Left kidney (tissue), 8 donors: ENCODE measurements around the gene ERH. TPM values are rescaled to one million over a fixed set of nuclear protein-coding genes. Genes with fewer than 3 reads are reported as not detected.
"Not testable (repeated sequence)": the region's sequence is repeated elsewhere in the genome, so short reads cannot be mapped to it uniquely, and the experiment has no call there.

ENCODE experiments used
- DNase-seq: peaks from one replicate; pipeline ENCODE4 v3.0.0-alpha.2; 2013
- long read RNA-seq, 8 donors: transcript quantifications; one replicate each; lab custom pipeline, GENCODE V29; 2026
- polyA plus RNA-seq: library from polyadenylated mRNA; unstranded; fragments of 120-200 nt; gene quantifications from one replicate; pipeline ENCODE4 v1.2.1, GENCODE V29; 2013; ENCODE audit not compliant: insufficient read length

The ERH gene
- 350 TPM for polyA plus RNA-seq
- long read RNA-seq, donor 1, transcript ERH-203 (4 exons, 1,124 nt), result major isoform, 271 of 300 reads
- long read RNA-seq, donor 1, transcript ERH-202 (3 exons, 586 nt), result minor isoform, 11 of 300 reads
- long read RNA-seq, donor 1, partial matches to known transcripts, result 17 of 300 reads
- long read RNA-seq, donor 1, other reads (novel, unspliced or antisense), result 0 of 300 reads
- long read RNA-seq, donor 2, transcript ERH-202 (3 exons, 586 nt), result minor isoform, 9 of 248 reads
- long read RNA-seq, donor 2, transcript ERH-203 (4 exons, 1,124 nt), result major isoform, 229 of 248 reads
- long read RNA-seq, donor 2, partial matches to known transcripts, result 10 of 248 reads
- long read RNA-seq, donor 2, other reads (novel, unspliced or antisense), result 0 of 248 reads
- long read RNA-seq, donor 3, transcript ERH-202 (3 exons, 586 nt), result minor isoform, 8 of 214 reads
- long read RNA-seq, donor 3, transcript ERH-203 (4 exons, 1,124 nt), result major isoform, 196 of 214 reads
- long read RNA-seq, donor 3, partial matches to known transcripts, result 10 of 214 reads
- long read RNA-seq, donor 3, other reads (novel, unspliced or antisense), result 0 of 214 reads
- long read RNA-seq, donor 4, transcript ERH-203 (4 exons, 1,124 nt), result major isoform, 29 of 31 reads
- long read RNA-seq, donor 4, partial matches to known transcripts, result 0 of 31 reads
- long read RNA-seq, donor 4, other reads (novel, unspliced or antisense), result 0 of 31 reads
- long read RNA-seq, donor 5, transcript ERH-203 (4 exons, 1,124 nt), result major isoform, 553 of 594 reads
- long read RNA-seq, donor 5, transcript ERH-202 (3 exons, 586 nt), result minor isoform, 8 of 594 reads
- long read RNA-seq, donor 5, partial matches to known transcripts, result 27 of 594 reads
- long read RNA-seq, donor 5, other reads (novel, unspliced or antisense), result 5 of 594 reads
- long read RNA-seq, donor 6, transcript ERH-203 (4 exons, 1,124 nt), result major isoform, 290 of 314 reads
- long read RNA-seq, donor 6, transcript ERH-202 (3 exons, 586 nt), result minor isoform, 11 of 314 reads
- long read RNA-seq, donor 6, partial matches to known transcripts, result 13 of 314 reads
- long read RNA-seq, donor 6, other reads (novel, unspliced or antisense), result 0 of 314 reads
- long read RNA-seq, donor 7, transcript ERH-202 (3 exons, 586 nt), result minor isoform, 6 of 458 reads
- long read RNA-seq, donor 7, transcript ERH-203 (4 exons, 1,124 nt), result major isoform, 425 of 458 reads
- long read RNA-seq, donor 7, partial matches to known transcripts, result 24 of 458 reads
- long read RNA-seq, donor 7, other reads (novel, unspliced or antisense), result 0 of 458 reads
- long read RNA-seq, donor 8, transcript ERH-203 (4 exons, 1,124 nt), result major isoform, 101 of 111 reads
- long read RNA-seq, donor 8, partial matches to known transcripts, result 5 of 111 reads
- long read RNA-seq, donor 8, other reads (novel, unspliced or antisense), result 5 of 111 reads

DNA sequence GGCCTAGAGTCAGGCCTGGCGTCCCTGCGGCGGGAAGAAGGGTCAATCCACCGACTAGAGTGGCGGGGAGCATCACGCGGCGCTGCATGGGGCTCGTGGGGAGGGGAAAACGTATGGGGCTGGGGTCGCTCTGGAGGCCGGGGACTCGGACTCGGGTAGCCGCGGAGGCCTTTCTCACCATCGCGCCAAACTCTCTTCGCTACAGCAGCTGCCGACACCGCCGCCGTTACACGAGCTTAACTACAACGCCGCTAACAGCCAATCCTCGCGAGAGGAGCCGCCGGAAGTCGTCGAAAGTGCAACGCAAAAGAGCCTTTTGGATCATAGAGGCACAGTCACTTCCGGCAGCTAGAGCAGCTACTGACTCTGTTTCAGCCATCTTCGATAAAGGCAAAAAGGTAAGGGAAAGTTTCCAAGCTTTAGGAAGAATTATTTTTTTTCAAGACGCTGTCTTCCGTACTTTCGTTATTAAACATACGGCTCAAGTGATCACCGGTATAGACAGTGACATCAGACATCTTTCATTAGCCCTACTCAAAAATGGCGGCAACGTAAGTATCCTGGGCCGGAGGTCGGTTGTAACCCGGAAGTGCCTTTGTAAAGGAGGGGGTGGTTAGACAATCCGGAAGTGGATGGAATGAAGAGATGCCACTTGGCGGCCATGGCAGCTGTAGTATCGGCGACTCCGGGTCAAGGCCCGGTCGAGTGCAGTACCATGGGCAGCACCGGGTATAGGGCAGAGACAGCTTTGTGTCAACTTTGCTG is at the start of gene ERH, which contains the start of gene SLC39A9:
ERH (minus strand) TSS at position 247 of the 765 bp plus-strand sequence; CDS start at position 181, 66 bp downstream.
SLC39A9 (plus strand) TSS at position 640 of the 765 bp plus-strand sequence. CDS start 678 bp downstream, outside the sequence.
- DNase-seq, result peak; percentile 97

DNA sequence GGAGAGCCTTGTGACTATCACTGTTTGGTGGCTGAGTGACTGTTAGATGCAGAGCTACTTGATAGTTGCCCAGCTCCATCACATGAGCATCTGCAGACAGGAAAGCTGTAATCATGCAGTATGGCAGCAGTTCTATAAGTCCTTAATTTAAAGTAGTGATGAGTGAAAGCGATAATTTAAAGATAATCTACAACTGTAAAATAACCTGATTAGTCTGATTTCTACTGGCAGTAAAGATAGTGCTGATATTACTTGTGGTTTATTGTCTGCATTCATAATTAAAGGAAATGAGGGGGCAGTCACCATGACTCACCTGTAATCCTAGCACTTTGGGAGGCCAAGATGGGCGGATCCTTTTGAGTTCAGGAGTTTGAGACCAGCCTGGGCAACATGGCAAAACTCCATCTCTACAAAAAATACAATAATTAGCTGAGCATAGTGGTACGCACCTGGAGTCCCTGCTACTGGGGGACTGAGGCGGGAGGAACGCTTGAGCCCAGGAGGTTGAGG is 45.3 kb upstream of the ERH start:
- DNase-seq, result no peak

- DNase-seq, result no peak
These were observed 43.8 kb upstream of the ERH start for GRCh38 chr14:69441948-69442347.

DNA sequence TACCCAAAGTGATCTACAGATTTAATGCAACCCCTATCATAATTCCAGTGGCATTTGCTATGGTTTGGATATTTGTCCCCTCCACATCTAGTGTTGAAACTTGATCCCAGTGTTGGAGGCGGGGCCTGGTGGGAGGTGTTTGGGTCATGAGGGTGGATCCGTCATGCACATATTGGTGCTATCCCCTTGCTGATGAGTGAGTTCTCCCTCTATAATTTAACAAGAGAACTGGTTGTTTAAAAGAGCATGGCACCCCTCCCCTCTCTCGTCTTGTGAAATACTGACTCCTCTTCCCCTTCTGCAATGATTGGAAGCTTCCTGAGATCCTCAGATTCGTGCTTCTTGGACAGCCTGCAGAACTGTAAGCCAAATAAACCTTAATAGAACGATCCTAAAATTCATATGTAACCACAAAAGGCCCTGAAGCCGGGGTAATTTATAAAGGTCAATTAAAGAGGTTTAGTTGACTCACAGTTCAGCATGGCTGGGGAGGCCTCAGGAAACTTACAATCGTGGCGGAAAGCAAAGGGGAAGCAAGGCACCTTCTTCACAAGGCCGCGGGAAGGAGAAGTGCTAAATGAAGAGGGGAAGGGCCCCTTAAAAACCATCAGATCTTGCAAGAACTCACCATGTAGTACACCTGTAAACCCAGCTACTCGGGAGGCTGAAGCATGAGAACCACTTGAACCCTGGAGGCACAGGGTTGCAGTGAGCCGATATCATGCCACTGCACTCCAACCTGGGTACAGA is 41.6 kb upstream of the ERH start:
- no peak for DNase-seq

- no peak for DNase-seq
These were observed 34.3 kb upstream of the ERH start for GRCh38 chr14:69432364-69432763.

DNA sequence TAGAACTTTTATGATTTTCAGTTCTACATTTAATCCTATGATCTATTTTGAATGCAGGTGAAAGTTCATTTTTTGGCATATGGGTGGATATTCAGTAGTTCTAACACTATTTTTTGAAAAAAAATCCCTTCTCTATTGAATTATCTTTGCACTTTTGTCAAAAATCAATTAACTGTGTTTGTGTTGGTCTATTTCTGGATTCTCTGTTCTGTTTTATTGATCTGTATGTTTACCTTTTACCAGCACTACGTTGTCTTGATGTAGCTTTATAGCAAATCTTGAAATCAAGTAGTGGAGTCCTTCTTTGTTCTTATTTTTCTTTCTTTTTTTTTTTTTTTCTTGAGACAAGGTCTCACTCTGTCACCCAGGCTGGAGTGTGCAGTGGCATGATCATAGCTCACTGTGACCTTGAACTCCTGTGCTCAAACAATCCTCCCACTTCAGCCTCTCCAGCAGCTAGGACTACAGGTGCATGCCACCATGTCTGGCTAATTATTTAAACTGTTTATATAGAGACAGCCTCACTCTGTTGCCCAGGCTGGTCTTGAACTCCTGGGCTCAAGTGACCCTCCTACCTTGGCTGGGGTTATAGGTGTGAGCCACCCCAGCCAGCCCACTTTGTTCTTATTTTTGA is 32.3 kb upstream of the ERH start:
- DNase-seq, result no peak

GRCh38 chr14:69429643-69430042 is 31.5 kb upstream of the ERH start:
- no peak for DNase-seq

DNA sequence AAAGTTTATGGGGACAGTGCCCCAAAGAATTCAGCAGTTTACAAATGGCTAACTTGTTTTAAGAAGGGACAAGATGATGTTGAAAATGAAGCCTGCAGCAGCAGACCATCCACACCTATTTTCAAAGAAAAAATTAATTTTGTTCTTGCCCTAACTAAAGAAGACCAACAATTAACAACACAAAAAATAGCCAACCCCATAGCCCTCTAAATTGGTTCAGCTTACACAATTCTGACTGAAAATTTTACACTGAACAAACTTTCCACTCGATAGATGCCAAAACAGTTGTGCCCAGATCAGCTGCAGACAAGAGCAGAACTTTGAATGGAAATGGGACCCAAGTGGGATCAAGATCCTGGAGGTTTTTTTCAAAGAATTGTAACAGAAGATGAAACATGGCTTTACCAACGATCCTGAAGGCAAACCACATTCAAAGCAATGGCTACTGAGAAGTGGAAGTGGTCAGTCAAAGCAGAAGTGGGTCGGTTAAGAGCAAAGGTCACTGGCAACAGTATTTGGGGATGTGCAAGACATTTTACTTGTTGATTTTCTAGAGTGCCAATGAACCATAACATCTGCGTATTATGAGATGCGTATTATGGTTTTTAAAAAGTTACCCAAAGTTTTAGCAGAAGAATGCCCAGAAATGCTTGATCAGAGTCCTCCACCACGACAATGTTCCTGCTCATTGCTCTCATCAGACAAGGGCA is 30.3 kb upstream of the ERH start:
- no peak for DNase-seq

- DNase-seq, result no peak
These were observed 29.5 kb upstream of the ERH start for GRCh38 chr14:69427596-69427995.

DNA sequence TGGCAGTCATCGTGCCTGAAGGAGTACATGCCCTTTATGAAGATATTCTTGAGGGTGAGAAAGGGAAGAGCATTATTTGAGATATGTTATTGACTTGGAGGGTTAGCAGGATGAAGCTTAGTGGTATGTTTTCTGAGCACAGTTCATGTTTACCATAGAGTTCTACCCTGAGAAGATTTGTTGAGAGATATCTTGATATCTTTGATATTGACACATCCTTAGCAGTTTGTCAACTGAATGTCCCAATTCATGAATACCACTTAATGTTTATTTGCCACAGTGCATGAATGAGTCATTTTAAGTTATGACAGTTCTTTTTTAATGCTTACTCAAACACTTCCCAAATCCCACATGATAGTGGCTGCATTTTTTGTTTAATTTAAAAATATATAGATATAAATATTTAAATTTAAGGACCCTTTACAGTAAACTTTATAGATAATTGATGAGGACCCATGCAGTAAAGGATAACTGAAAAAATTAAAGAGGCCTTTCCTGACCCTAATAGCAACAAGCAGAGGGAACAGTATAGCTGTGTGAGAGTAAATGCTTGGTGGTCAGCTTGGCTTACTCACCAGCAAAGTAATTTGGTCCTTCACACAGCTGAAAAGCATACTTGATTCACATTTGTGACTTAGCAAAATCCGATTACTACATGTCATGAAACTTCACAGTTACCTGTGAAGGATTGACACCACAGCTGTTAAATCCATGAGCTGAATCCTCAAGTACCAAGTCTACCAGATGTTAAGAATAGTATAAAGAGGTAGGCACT is 26.2 kb upstream of the ERH start:
- no peak for DNase-seq

DNA sequence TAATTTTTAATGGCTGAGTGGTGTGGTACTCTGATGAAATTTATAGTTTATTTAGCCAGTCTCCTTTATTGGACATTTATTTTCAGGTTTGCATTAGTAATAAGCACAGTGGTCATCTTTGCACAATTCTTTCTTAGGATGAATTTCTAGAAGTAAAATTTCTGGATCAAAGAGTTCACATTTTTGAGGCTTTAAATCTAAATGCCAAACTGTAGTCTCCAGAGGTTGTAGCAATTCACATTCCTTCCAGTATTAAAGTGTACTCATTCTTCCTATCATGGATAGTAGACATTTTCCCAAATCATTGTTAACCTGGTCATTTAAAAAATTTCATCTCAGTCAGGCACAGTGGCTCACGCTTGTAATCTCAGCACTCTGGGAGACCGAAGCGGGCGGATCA is 25.2 kb upstream of the ERH start:
- no peak for DNase-seq

- not testable (repeated sequence) for DNase-seq
These were observed 18.0 kb upstream of the ERH start for GRCh38 chr14:69416087-69416486.

DNA sequence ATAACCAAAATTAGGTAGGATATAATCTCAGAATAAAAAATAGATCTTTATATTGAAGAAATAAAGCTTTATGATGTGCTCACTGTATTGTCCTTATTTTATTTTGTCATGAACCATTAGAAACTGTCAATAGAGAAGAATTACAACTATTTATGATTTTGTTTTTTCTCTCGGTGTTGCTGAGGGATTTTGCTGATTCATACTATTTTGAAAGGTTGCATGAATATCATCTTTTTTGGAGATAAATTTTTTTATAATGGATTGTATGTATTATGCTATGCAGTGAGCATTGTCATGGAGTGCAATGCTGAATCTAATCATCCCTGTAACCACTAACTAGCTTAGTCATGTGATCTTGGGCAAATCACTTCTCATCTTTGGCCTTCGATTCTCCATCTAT is 15.4 kb upstream of the ERH start:
- DNase-seq, result no peak

GRCh38 chr14:69408331-69408960 is 10.3 kb upstream of the ERH start:
- no peak for DNase-seq

DNA sequence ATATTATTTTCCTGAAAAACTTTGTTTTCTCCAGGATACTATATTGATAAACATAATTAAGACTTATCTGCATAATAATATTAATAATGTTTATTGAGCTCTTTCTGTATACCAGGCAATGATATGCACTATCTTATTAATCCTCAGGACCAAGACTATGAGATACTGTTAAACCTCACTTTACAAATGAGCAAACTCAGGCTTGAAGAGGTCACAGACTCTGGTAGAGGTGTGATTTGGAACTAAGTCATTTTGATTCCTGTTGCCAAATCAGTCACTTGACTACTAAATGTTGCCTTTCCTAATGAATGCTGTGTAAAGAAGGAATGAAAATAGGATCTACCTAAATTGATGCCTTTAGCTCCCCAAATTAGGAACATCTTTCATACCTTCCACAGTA is 7.7 kb upstream of the ERH start:
- no peak for DNase-seq

- no peak for DNase-seq
These were observed 6.8 kb upstream of the ERH start for GRCh38 chr14:69404883-69405282.

GRCh38 chr14:69404478-69404877 is 6.4 kb upstream of the ERH start:
- DNase-seq, result no peak
